HG03159 (cell line): ENCODE data around the gene ADORA1.

Experiments
- ATAC-seq: cut with Tn5 transposase; IDR thresholded peaks from one replicate; pipeline ENCODE4 v1.9.1; 2021; ENCODE audit warnings: mild to moderate bottlenecking, moderate library complexity; ENCODE audit not compliant: unreplicated experiment

The ADORA1 gene

DNA sequence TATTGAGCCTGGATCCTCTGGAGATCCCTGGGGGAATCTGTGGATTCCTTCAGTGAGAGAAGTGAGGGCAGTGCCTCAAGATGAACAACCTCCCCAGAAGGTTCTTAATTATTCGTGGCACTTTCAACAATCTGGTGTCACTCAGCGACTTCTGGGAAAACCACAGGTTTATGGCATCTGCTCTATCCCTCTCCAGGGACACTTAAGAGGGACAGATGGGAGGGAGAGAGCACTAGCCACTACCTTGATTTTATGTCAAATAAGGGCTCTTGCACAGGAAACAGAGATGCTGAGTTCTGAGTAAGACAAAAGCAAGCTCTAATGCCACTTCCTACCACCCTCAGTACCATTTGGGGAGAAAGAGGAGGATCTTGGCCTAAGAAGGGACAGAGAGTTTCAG, 80.2 kb downstream of the ADORA1 start:
- no peak for ATAC-seq

DNA sequence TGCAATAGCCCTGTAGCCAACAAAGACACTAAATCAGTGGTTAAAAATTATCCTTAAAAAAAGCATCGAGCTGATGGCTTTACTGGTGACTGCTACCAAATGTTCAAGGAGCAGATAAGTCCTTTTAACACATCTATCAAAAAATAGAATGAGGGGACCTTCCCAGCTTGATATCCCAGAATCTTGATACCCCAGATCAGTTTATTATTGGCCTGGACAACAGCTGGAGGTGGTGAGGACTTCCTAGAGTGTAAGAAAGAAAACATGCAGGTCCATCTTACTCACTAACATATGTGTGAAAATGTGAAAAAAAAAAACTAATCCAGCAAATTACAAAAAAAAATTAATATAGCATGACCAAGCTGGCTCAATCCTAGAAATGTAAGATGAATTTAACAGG, 80.7 kb downstream of the ADORA1 start:
- no peak for ATAC-seq

DNA sequence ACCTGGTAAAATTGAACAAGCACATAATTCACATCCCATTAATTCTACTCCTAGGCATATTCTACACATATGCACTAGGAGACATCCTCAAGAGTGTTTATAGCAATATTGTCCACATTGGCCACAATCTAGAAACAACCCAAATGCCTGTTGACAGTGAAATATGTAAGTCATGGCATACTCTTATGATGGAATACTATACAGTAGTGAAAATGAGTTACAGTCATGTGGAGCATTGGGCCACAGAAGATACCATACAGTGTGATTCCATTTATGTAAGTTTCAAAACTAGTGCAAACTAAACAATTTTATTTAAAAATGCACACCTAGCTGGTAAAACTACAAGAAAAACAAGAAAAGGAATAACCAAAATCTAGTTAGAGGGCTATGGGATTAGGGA, 82.8 kb downstream of the ADORA1 start:
- no peak for ATAC-seq

DNA sequence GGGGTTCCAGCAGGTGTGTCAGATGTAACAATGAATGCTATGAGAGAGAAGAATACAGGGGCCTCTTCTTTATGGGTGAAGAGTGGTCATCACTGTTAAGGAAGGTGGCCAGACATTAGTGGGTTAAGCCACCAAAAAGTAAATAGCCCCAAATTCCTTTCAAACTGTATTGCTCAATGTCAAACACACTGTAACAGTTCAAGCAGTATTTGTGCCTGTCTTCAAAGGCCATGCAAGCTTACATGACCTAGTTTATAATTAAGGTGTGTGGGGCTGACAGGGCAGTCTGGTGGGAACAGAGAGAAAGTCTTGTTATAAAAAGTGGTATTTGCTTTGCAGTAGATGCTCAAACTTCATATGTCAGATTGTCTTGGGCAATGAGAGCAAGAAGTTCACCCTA, 83.5 kb downstream of the ADORA1 start:
- ATAC-seq = no peak

DNA sequence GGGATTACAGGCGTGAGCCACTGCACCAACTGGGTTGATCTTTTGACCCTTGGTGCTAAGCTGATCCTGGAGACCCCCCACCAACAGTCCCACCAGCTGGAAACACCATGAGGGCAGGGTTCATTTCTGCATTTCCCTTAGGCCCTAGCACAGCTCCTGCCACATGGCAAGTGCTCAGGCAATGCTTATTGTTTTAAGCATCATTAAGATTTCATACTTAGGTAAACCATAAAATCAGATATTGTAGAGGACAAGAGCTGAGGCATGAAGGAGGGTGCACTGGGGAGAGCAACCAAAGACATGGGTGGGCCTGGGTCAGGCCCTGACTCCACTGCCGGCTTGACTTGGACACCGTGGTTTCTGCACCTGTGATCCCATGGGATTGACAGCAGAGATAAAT, 84.3 kb downstream of the ADORA1 start:
- no peak for ATAC-seq

DNA sequence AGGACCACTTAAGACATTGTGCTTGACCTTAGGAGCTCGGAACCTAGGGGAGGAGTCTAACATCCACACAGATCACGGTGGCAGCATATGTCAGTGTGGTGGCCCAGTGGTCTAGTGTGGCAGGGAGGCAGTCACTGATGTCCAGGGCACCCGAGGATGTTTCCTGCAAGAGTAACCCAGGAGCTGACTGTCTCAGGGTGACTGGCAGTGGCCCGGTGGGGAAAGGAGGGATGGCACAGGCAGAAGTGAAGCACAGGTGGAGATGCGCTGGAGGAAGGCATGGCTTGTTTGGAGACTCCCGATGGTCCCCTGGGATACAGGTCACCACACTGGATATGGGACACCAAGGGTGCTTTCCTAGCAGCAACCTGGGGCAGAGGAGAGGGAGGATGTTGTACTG, 85.6 kb downstream of the ADORA1 start:
- no peak for ATAC-seq

DNA sequence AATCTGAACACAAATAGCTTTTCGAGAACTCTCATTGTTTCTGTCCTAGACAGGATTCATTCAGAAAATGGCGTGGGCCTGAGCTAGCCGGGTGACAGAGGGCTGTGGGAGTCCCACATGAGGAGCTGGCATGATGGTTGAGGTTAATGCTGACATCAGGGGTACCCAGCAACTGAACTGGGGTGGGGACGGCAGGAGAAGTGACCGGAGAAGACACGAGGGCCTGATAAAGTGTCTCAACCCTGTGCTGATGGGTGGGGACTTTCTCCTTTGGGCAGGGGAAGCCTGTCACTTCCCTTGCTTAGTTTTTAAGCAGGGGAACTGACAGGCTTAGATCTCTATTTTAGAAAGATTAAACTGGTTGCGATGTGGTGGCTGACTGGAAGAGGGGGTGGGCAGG, 87.3 kb downstream of the ADORA1 start:
- no peak for ATAC-seq

DNA sequence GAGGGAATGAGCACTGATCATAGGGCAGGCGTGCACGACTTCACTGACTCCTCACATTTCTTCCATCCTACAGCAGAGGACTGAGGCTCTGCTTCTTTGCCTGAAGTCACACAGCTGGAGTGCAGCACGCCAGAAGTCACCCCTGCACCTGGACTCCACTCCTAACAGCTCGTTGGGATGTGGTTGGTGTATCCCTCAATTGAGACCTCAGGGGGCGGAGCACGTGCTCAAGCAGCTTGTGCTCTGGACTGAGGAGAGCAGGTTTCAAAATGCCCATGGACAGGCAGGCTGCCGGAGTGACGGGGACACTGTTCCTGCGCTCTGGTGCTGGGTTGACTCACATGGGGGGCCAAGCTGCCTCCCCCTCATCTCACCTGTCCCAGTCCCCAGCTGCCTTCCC, 88.0 kb downstream of the ADORA1 start:
- ATAC-seq = no peak

DNA sequence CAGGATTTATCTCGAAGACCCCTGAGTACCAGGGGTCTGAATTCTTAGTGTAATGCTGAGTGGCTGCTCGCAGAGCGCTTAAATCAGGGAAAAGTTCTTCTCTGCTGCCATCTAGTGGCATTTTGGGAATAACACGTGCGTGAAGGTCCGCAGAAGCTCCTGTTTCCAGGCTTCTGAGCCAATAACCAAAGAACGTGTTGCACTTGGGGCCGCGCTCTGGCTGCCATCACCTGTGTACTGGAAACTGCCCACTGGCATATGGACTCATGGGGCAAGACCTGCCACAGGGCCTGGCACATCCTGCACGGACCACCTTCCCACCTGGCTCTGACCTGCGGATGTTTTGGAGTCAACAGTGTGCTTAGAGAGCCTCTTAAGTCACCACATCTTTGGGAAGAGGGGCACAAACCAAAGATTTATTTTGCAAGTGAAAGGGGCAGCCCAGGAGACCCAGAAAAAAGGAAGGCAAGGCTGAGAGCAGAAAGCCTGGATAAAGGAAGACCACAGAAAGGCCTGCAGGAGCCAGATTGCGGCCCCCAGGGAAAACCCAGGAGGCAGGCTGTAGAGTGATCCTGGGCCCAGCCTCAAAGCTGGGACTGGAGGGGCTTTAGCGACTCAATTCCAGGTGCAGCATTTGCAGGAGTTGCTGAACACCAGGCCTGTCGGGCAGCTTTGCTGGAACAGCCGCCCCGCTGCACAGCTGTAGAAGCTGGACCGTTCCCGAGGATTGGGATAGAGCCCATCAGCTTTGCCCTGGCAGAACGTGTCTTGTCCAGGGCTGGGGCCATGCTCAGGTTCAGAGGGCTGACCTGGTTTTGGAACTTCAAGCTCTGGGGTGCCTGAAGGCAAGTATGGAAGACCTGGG, 89.0 kb downstream of the ADORA1 start:
- no peak for ATAC-seq
